ENCODE results near the gene ADAMTS15.

ADAMTS15 gene

GRCh38 chr11:130403271-130403804, 45.1 kb upstream of the ADAMTS15 start:
- DNase-seq: peak; percentile 57 to 87
- intact Hi-C loops (cut with DNase I; ENCODE audit: low total_unique reads): no loop called here
- Histone ChIP-seq H3K27me3 (no peaks in the 10 kb centered on the region), H3K27ac (peak overlapping the region; percentile 62 to 69), H3K4me3 (no peak overlapping the region), H3K4me1 (peaks cover 0 to 50% (median 42%) of the 10 kb centered on the region in 4 donors), H3K36me3 (no peaks in the 10 kb centered on the region), H3K9me3 (no peaks in the 10 kb centered on the region)
- TF ChIP-seq CTCF (IDR thresholded peaks at IDR 0.05): no peak

- TF ChIP-seq CTCF (IDR thresholded peaks at IDR 0.05): no peak
- no peak for DNase-seq
- Histone ChIP-seq H3K4me3 (no peak overlapping the region), H3K4me1 (peaks cover 0 to 53% (median 42%) of the 10 kb centered on the region in 4 donors), H3K27me3 (no peaks in the 10 kb centered on the region), H3K9me3 (no peaks in the 10 kb centered on the region), H3K27ac (peak overlapping the region; percentile 62 to 69), H3K36me3 (no peaks in the 10 kb centered on the region)
- intact Hi-C loops (cut with DNase I; ENCODE audit: low total_unique reads): no loop called here
Observed at GRCh38 chr11:130403967-130404366, 44.5 kb upstream of the ADAMTS15 start.

- Histone ChIP-seq H3K36me3 (no peaks in the 10 kb centered on the region), H3K27ac (peak overlapping the region; percentile 62 to 69), H3K4me1 (peaks cover 0 to 53% (median 42%) of the 10 kb centered on the region in 4 donors), H3K27me3 (no peaks in the 10 kb centered on the region), H3K9me3 (no peaks in the 10 kb centered on the region), H3K4me3 (no peak overlapping the region)
- no peak for TF ChIP-seq CTCF (IDR thresholded peaks at IDR 0.05)
- intact Hi-C loops (cut with DNase I; ENCODE audit: low total_unique reads): no loop called here
- no peak for DNase-seq
Observed at GRCh38 chr11:130404727-130405126, 43.7 kb upstream of the ADAMTS15 start.

- DNase-seq: no peak
- Histone ChIP-seq H3K27ac (peak overlapping the region in 1 of 2 donors; percentile 69), H3K9me3 (no peaks in the 10 kb centered on the region), H3K4me3 (no peak overlapping the region), H3K27me3 (no peaks in the 10 kb centered on the region), H3K4me1 (peaks cover 0 to 48% (median 39%) of the 10 kb centered on the region in 4 donors), H3K36me3 (no peaks in the 10 kb centered on the region)
- intact Hi-C loops (cut with DNase I; ENCODE audit: low total_unique reads): no loop called here
- TF ChIP-seq CTCF (IDR thresholded peaks at IDR 0.05): no peak
Observed at GRCh38 chr11:130405428-130405827, 43.0 kb upstream of the ADAMTS15 start.

- Histone ChIP-seq H3K4me3 (no peak overlapping the region), H3K4me1 (peaks cover 0 to 25% (median 16%) of the 10 kb centered on the region in 4 donors), H3K27me3 (no peaks in the 10 kb centered on the region), H3K27ac (peak overlapping the region; percentile 27 to 57), H3K36me3 (no peaks in the 10 kb centered on the region), H3K9me3 (no peaks in the 10 kb centered on the region)
- intact Hi-C loops (cut with DNase I; ENCODE audit: low total_unique reads): no loop called here
- TF ChIP-seq CTCF (IDR thresholded peaks at IDR 0.05): no peak
- DNase-seq: peak; percentile 61 to 78
Observed at GRCh38 chr11:130407978-130408377, 40.5 kb upstream of the ADAMTS15 start.

Data from tibial artery (tissue), 4 donors.